Muscle of arm (tissue), 12 donors: ENCODE results near the gene TAS2R19. TPM values are rescaled to one million over a fixed set of nuclear protein-coding genes. Genes with fewer than 3 reads are reported as not detected.

Experiments used
- DNase-seq: peaks from one replicate; pipeline ENCODE4 v3.0.0-alpha.2; 2013
- polyA plus RNA-seq, 12 donors: library from polyadenylated mRNA; unstranded; fragments of 120-200 nt; gene quantifications; one replicate each; pipeline ENCODE4 v1.2.1, GENCODE V29; 2013; ENCODE audit not compliant: insufficient read length in 12 of 12

Gene TAS2R19
- polyA plus RNA-seq, 12 donors = 0.50 to 3.4 (median 1.3) TPM; not detected in 2

GRCh38 chr12:10994307-10994706, 28.1 kb downstream of the TAS2R19 start:
- DNase-seq = no peak

GRCh38 chr12:10989107-10989506, 33.3 kb downstream of the TAS2R19 start:
- no peak for DNase-seq

GRCh38 chr12:10986812-10987211, 35.6 kb downstream of the TAS2R19 start, which contains the start of gene TAS2R50:
TSS of gene TAS2R50 (minus strand) at chr12:10986912. CDS start at chr12:10986860, 52 bp downstream.
- no peak for DNase-seq

GRCh38 chr12:10982244-10982643, 40.2 kb downstream of the TAS2R19 start:
- no peak for DNase-seq

- no peak for DNase-seq
Measured at GRCh38 chr12:10974965-10975364, 47.5 kb downstream of the TAS2R19 start.

Other genes starting within 250 kb of the TAS2R19 start
- not detected for gene TAS2R7, start 220.0 kb downstream of the TAS2R19 start, polyA plus RNA-seq
- gene TAS2R8, start 215.3 kb downstream of the TAS2R19 start, polyA plus RNA-seq = not detected
- gene TAS2R9, start 212.5 kb downstream of the TAS2R19 start, polyA plus RNA-seq = not detected
- 1 to 10 TPM in 6 of 12 donors, under 1 TPM in 4, not detected in 2; 0.26 to 2.0 (median 1.1) TPM for gene TAS2R10, start 196.3 kb downstream of the TAS2R19 start, polyA plus RNA-seq
- 1 to 10 TPM in 10 of 12 donors, not detected in 2; 2.3 to 9.4 (median 4.3) TPM for gene PRR4, start 173.1 kb downstream of the TAS2R19 start, polyA plus RNA-seq
- 10 to 100 TPM in 3 of 12 donors, 1 to 10 TPM in 7, not detected in 2; 4.9 to 16.0 (median 8.6) TPM for gene PRH1, start 138.4 kb downstream of the TAS2R19 start, polyA plus RNA-seq
- under 1 TPM in 3 of 12 donors, not detected in 9; 0.11 to 0.22 (median 0.21) TPM for gene TAS2R13, start 113.1 kb downstream of the TAS2R19 start, polyA plus RNA-seq
- gene PRH2, start 93.4 kb downstream of the TAS2R19 start, polyA plus RNA-seq = under 1 TPM in 3 of 12 donors, not detected in 9; 0.26 to 0.45 (median 0.37) TPM
- 1 to 10 TPM in 10 of 12 donors, not detected in 2; 1.8 to 6.2 (median 3.3) TPM for gene TAS2R14, start 83.4 kb downstream of the TAS2R19 start, polyA plus RNA-seq
- under 1 TPM in 1 of 12 donors, not detected in 11; 0.19 TPM for gene TAS2R50, start 35.7 kb downstream of the TAS2R19 start, polyA plus RNA-seq
- 1 to 10 TPM in 6 of 12 donors, under 1 TPM in 4, not detected in 2; 0.54 to 3.7 (median 1.6) TPM for gene TAS2R20, start 24.3 kb downstream of the TAS2R19 start, polyA plus RNA-seq
- gene TAS2R31, start 8.8 kb upstream of the TAS2R19 start, polyA plus RNA-seq = 1 to 10 TPM in 5 of 12 donors, under 1 TPM in 5, not detected in 2; 0.63 to 2.3 (median 1.0) TPM
- under 1 TPM in 2 of 12 donors, not detected in 10; 0.24 to 0.28 TPM for gene TAS2R46, start 39.7 kb upstream of the TAS2R19 start, polyA plus RNA-seq
- under 1 TPM in 7 of 12 donors, not detected in 5; 0.18 to 0.39 (median 0.21) TPM for gene TAS2R43, start 69.7 kb upstream of the TAS2R19 start, polyA plus RNA-seq
- under 1 TPM in 5 of 12 donors, not detected in 7; 0.10 to 0.33 (median 0.23) TPM for gene TAS2R30, start 112.0 kb upstream of the TAS2R19 start, polyA plus RNA-seq
- gene SMIM10L1, start 148.6 kb upstream of the TAS2R19 start, polyA plus RNA-seq = 10 to 100 TPM in 10 of 12 donors, 1 to 10 TPM in 1, not detected in 1; 8.5 to 17.3 (median 13.2) TPM
- gene TAS2R42, start 164.3 kb upstream of the TAS2R19 start, polyA plus RNA-seq = not detected
- gene PRB3, start 247.1 kb upstream of the TAS2R19 start, polyA plus RNA-seq = not detected